PC-9 (cell line): ENCODE measurements around the gene AHSG. TPM values are rescaled to one million over a fixed set of nuclear protein-coding genes. Genes with fewer than 3 reads are reported as not detected.

Source experiments
- BruUV-seq: library from RNA; stranded (reverse); fragments of 400-500 nt; replicated peaks from 2 replicates; lab custom pipeline; 2021; lab: Mats Ljungman, UMichigan
- CTCF ChIA-PET: fragments of 300-600 bp; sonication (Branson Sonifier 250); formaldehyde crosslinking; loops from one replicate; lab custom pipeline; 2022; ENCODE audit warnings: antibody characterized with exemption; lab: Charles Lee
- POLR2A ChIA-PET: fragments of 300-600 bp; sonication (Branson Sonifier 250); formaldehyde crosslinking; loops from one replicate; lab custom pipeline; 2022; ENCODE audit warnings: antibody characterized with exemption; ENCODE audit not compliant: unreplicated experiment; lab: Charles Lee
- DNase-seq, 2 experiments: peaks; one replicate each; pipeline versions ENCODE4 v3.0.0 to v3.0.0-alpha.2; 2015 to 2022; ENCODE audit warnings: mixed read lengths in 1 of 2
- H2AFZ ChIP-seq: fragments of 200-600 bp; sonication (generic); 2 replicates; pipeline ENCODE4 v1.8.1; 2017; ENCODE audit warnings: antibody characterized with exemption
- H3F3A ChIP-seq: fragments of 200-600 bp; sonication (generic); 2 replicates; pipeline ENCODE4 v1.8.1; 2017; ENCODE audit warnings: antibody characterized with exemption, mild to moderate bottlenecking, low read depth; ENCODE audit not compliant: insufficient read depth
- H3K27ac ChIP-seq: fragments of 200-600 bp; sonication (generic); 2 replicates; pipeline ENCODE4 v1.6.1; 2016; ENCODE audit warnings: mixed run types
- H3K27me3 ChIP-seq: fragments of 200-600 bp; sonication (generic); 2 replicates; pipeline ENCODE4 v1.6.1; 2016; ENCODE audit warnings: low read depth, mixed run types; ENCODE audit not compliant: insufficient read depth
- H3K36me3 ChIP-seq: fragments of 200-600 bp; sonication (generic); 2 replicates; pipeline ENCODE4 v1.6.1; 2016; ENCODE audit warnings: low read depth, mixed run types
- H3K4me1 ChIP-seq: fragments of 200-600 bp; sonication (generic); replicated peaks from 2 replicates; pipeline ENCODE4 v1.6.1; 2016; ENCODE audit warnings: mixed run types; ENCODE audit not compliant: insufficient read depth
- H3K4me2 ChIP-seq: fragments of 200-600 bp; sonication (generic); 2 replicates; pipeline ENCODE4 v1.6.1; 2017; ENCODE audit warnings: mixed run types
- H3K4me3 ChIP-seq: fragments of 200-600 bp; sonication (generic); 2 replicates; pipeline ENCODE4 v1.6.1; 2016; ENCODE audit warnings: mixed run types
- H3K79me2 ChIP-seq: fragments of 200-600 bp; sonication (generic); 2 replicates; pipeline ENCODE4 v1.6.1; 2017; ENCODE audit warnings: low read depth, mixed run types
- H3K9me2 ChIP-seq: fragments of 200-600 bp; sonication (generic); 2 replicates; pipeline ENCODE4 v1.8.1; 2017; ENCODE audit warnings: mild to moderate bottlenecking; ENCODE audit not compliant: insufficient read depth
- H3K9me3 ChIP-seq: fragments of 200-600 bp; sonication (generic); 2 replicates; pipeline ENCODE4 v1.8.1; 2016; ENCODE audit warnings: low read depth; ENCODE audit not compliant: insufficient read depth
- H4K20me1 ChIP-seq: fragments of 200-600 bp; sonication (generic); 2 replicates; pipeline ENCODE4 v1.8.1; 2017; ENCODE audit not compliant: insufficient read depth
- EZH2 ChIP-seq: fragments of 200-600 bp; sonication (generic); IDR thresholded peaks from 2 replicates; pipeline ENCODE4 v1.8.0; 2017; ENCODE audit warnings: antibody characterized with exemption, low read depth
- intact Hi-C: fragments of 100-400 bp; cut with micrococcal nuclease; formaldehyde crosslinking; loops from one replicate; pipeline ENCODE4 v1.10.0; 2022; ENCODE audit not compliant: unreplicated experiment
- total RNA-seq: library from RNA; stranded (reverse); gene quantifications from 2 replicates; pipeline ENCODE4 v1.2.3, GENCODE V29; 2021
- TF ChIP-seq, protein P1 (sequence below): fragments of 200-600 bp; sonication (generic); conservative IDR thresholded peaks from 2 replicates; pipeline ENCODE4 v1.6.1; 2017; ENCODE audit warnings: mixed run types, antibody characterized with exemption, mild to moderate bottlenecking, moderate library complexity

The AHSG gene
- total RNA-seq, 1 experiment from 2014 or later: not detected

- ChIA-PET CTCF (interaction anchor here (0.6 to 1.1 kb wide), 6 partner anchors 29 to 323 kb away, joined by 3 to 6 read pairs (median 4); no protein-coding TSS in a partner anchor), POLR2A (interaction anchor here (0.5 to 1.7 kb wide), 15 partner anchors 20 to 984 kb away, joined by 3 to 34 read pairs (median 5); partner anchors contain the start of genes EIF4A2, ETV5 and KNG1)
- peaks cover 56% of the 10 kb centered on the region for H3K79me2 ChIP-seq
- intact Hi-C loops: loop anchor here (1.0 to 10.0 kb wide), 8 partner anchors 21 to 465 kb away; partner anchors contain the start of genes EIF4A2, ETV5 and RFC4
- H3K4me1 ChIP-seq: peaks cover 31% of the 10 kb centered on the region
- peak overlapping the region; percentile 75 for H3K4me3 ChIP-seq
- H2AFZ ChIP-seq: peak overlapping the region; percentile 86
- no peaks in the 10 kb centered on the region for H3K9me3 ChIP-seq
- DNase-seq: no peak
- H3F3A ChIP-seq: peaks cover 28% of the 10 kb centered on the region
- no peaks in the 10 kb centered on the region for H4K20me1 ChIP-seq
- H3K36me3 ChIP-seq: peaks cover 29% of the 10 kb centered on the region
- no peaks in the 10 kb centered on the region for H3K9me2 ChIP-seq
- no peaks in the 10 kb centered on the region for H3K27me3 ChIP-seq
- peak overlapping the region; percentile 21; the same call in 1 of the 2 replicates for H3K27ac ChIP-seq
- no TSS peak for BruUV-seq
- TF ChIP-seq EZH2: no peak
- TF ChIP-seq, protein P1, sequence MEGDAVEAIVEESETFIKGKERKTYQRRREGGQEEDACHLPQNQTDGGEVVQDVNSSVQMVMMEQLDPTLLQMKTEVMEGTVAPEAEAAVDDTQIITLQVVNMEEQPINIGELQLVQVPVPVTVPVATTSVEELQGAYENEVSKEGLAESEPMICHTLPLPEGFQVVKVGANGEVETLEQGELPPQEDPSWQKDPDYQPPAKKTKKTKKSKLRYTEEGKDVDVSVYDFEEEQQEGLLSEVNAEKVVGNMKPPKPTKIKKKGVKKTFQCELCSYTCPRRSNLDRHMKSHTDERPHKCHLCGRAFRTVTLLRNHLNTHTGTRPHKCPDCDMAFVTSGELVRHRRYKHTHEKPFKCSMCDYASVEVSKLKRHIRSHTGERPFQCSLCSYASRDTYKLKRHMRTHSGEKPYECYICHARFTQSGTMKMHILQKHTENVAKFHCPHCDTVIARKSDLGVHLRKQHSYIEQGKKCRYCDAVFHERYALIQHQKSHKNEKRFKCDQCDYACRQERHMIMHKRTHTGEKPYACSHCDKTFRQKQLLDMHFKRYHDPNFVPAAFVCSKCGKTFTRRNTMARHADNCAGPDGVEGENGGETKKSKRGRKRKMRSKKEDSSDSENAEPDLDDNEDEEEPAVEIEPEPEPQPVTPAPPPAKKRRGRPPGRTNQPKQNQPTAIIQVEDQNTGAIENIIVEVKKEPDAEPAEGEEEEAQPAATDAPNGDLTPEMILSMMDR: no peak
- peak overlapping the region; percentile 94 for H3K4me2 ChIP-seq
These were observed 43.1 kb upstream of the AHSG start for GRCh38 chr3:186569779-186570095.

DNA sequence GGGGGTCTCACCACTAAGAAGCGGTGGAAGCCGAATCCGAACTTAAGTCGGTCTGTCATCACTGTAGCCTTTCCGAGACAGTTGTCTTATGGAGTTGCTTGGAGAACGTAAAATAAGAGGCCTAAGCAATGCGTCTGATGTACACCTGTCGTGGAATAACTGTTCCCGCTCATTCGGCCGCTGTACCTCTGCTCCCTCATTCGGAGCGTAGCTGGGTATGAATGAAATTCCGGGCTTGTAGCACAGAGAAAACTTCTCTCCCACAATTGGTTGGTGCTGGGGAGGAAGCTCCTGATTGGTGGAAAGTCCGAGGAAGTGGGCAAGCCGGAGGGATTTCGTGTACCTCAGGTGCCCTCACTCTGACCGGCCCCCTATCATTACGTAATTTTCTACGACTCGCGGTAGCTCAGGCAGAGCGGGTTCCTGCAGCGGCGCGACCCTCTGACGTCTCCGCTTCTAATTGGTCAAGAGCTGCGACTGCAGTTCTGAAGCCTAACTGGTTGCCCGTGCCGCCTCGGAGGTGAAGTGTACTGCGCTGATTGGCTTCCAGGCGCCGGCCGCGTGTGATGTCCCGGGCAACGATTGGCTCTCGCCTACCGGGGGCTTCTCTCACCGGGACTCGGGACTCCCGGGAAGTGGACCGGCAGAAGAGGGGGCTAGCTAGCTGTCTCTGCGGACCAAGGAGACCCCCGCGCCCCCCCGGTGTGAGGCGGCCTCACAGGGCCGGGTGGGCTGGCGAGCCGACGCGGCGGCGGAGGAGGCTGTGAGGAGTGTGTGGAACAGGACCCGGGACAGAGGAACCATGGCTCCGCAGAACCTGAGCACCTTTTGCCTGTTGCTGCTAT, 42.5 kb upstream of the AHSG start, which contains the start of gene DNAJB11:
TSS of gene DNAJB11 (plus strand) at position 625 of the 845 bp plus-strand sequence. CDS start at position 803, 178 bp downstream.
- Histone ChIP-seq H3K79me2 (peaks cover 54% of the 10 kb centered on the region), H3K36me3 (peaks cover 34% of the 10 kb centered on the region), H3K27me3 (no peaks in the 10 kb centered on the region), H3K9me2 (no peaks in the 10 kb centered on the region), H3K4me2 (peak within 1 kb of the TSS; percentile 98), H3K27ac (peak within 1 kb of the TSS; percentile 80), H4K20me1 (no peaks in the 10 kb centered on the region), H3K9me3 (no peaks in the 10 kb centered on the region), H2AFZ (peak within 1 kb of the TSS; percentile 92), H3K4me3 (peak within 1 kb of the TSS; percentile 80), H3K4me1 (peaks cover 31% of the 10 kb centered on the region), H3F3A (peaks cover 28% of the 10 kb centered on the region)
- ChIA-PET CTCF (interaction anchor here (0.6 to 1.1 kb wide), 7 partner anchors 29 to 323 kb away, joined by 3 to 6 read pairs (median 3); no protein-coding TSS in a partner anchor), POLR2A (interaction anchor here (0.5 to 1.7 kb wide), 20 partner anchors 13 to 985 kb away, joined by 3 to 34 read pairs (median 4); partner anchors contain the start of genes EIF4A2, ETV5 and KNG1)
- DNase-seq: peak; percentile 99 to 100
- BruUV-seq: no TSS peak
- no peak for TF ChIP-seq EZH2
- TF ChIP-seq, protein P1: no peak
- intact Hi-C loops: loop anchor here (1.0 to 10.0 kb wide), 5 partner anchors 20 to 466 kb away; partner anchors contain the start of genes EIF4A2 and ETV5

DNA sequence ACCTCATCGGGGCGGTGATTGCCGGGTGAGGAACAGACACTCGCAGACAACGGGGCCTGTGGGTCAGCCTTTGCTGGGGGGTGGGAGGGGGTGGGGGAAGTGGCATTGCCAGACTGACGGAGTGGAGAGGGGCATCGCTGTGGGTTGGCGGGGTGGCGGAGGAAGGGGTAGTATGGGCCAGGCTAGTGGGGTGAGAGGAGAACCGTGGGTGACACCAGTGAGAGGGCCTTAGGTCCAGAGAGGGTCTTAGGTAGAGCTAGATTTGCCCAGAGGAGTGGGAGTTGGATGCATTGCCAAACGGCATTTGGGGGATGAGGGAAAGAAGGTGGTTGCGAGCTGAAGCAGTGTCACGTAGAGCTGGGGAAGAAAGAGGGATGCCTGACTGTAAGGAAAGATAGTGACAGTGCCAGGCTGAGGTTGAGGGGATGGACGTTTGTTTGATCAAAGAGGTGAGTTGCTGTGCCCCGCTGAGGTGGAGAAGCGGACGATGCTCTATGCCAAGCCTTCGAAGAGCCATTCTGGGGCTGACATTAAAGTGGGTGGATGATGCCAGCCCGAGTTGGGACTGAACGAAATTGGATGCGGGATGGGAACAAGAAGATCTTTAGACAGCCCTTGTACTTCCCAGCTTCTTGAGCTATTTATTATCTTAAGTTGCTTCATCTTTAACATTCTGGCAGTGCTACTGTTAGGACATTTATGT, 41.8 kb upstream of the AHSG start:
- H3K9me3 ChIP-seq: no peaks in the 10 kb centered on the region
- H3K4me2 ChIP-seq: peak overlapping the region; percentile 98
- H3K27me3 ChIP-seq: no peaks in the 10 kb centered on the region
- ChIA-PET CTCF (interaction anchor here (0.7 to 1.1 kb wide), 3 partner anchors 30 to 47 kb away, joined by 3 to 6 read pairs (median 4); no protein-coding TSS in a partner anchor), POLR2A (interaction anchor here (0.5 to 1.7 kb wide), 6 partner anchors 14 to 552 kb away, joined by 3 to 34 read pairs (median 4); partner anchors contain the start of gene EIF4A2)
- DNase-seq: no peak
- H4K20me1 ChIP-seq: no peaks in the 10 kb centered on the region
- peak overlapping the region; percentile 92 for H2AFZ ChIP-seq
- peaks cover 50% of the 10 kb centered on the region for H3K79me2 ChIP-seq
- peak overlapping the region; percentile 80 for H3K4me3 ChIP-seq
- TF ChIP-seq EZH2: no peak
- H3F3A ChIP-seq: peaks cover 27% of the 10 kb centered on the region
- peak overlapping the region; percentile 80 for H3K27ac ChIP-seq
- no peaks in the 10 kb centered on the region for H3K9me2 ChIP-seq
- no TSS peak for BruUV-seq
- peaks cover 30% of the 10 kb centered on the region for H3K4me1 ChIP-seq
- intact Hi-C loops: loop anchor here (1.0 to 10.0 kb wide), 5 partner anchors 19 to 466 kb away; partner anchors contain the start of genes EIF4A2 and ETV5
- peaks cover 39% of the 10 kb centered on the region for H3K36me3 ChIP-seq
